ENCODE measurements around the gene MYO5B.

DNA sequence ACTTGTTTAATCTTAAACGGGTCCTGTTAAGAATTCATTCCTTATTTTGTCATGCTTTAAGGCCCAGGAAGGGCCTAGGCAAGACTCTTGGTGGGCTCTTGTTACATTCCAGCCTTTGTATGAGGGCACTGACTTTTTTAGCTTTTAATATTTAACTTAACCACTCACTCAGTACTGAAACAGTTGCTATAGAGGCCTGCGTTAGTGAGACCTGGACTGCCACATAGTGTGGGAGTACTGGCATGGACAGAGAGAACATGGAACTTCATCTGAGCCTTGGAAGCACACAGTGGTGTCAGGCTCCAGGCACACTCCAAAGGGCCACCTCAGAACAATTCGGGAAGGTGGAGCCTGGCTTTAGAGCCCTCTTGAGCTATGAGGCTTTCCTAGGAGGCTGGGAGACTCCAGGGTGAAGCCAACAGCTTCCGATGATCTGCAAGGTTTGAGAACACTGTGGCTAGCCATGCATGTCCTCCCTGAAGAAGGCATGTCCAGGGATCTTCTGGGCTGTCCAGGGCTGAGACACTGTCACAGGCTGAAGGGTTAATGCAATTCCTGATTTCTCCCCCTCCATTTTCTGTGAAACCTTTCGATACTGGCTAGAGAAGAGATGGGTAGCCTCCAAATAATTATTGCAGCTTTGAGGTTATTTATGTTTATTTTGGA is 226.2 kb downstream of the MYO5B start:
- TF ChIP-seq, protein P1, sequence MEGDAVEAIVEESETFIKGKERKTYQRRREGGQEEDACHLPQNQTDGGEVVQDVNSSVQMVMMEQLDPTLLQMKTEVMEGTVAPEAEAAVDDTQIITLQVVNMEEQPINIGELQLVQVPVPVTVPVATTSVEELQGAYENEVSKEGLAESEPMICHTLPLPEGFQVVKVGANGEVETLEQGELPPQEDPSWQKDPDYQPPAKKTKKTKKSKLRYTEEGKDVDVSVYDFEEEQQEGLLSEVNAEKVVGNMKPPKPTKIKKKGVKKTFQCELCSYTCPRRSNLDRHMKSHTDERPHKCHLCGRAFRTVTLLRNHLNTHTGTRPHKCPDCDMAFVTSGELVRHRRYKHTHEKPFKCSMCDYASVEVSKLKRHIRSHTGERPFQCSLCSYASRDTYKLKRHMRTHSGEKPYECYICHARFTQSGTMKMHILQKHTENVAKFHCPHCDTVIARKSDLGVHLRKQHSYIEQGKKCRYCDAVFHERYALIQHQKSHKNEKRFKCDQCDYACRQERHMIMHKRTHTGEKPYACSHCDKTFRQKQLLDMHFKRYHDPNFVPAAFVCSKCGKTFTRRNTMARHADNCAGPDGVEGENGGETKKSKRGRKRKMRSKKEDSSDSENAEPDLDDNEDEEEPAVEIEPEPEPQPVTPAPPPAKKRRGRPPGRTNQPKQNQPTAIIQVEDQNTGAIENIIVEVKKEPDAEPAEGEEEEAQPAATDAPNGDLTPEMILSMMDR (IDR thresholded peaks at IDR 0.05): no peak
- TF ChIP-seq POLR2A (IDR thresholded peaks at IDR 0.05): no peak

All from esophagus squamous epithelium (tissue), 4 donors.